HG03066 (cell line): ENCODE measurements around the gene PLA2G15.
A peak's percentile ranks its signal among the peaks of the same experiment; 100 is the strongest.

ENCODE experiments used
- ATAC-seq: cut with Tn5 transposase; IDR thresholded peaks from one replicate; pipeline ENCODE4 v1.9.1; 2021; ENCODE audit warnings: low read depth; ENCODE audit not compliant: unreplicated experiment

Gene PLA2G15

GRCh38 chr16:68291227-68291626 is 46.1 kb downstream of the PLA2G15 start:
- no peak for ATAC-seq

GRCh38 chr16:68292425-68292824 is 47.3 kb downstream of the PLA2G15 start:
- ATAC-seq = no peak

- no peak for ATAC-seq
Observed at GRCh38 chr16:68296291-68296690, 51.1 kb downstream of the PLA2G15 start.

GRCh38 chr16:68296693-68297092 is 51.5 kb downstream of the PLA2G15 start:
- no peak for ATAC-seq

- ATAC-seq = no peak
Observed at GRCh38 chr16:68297908-68298307, 52.7 kb downstream of the PLA2G15 start.

GRCh38 chr16:68298312-68298711 is 53.1 kb downstream of the PLA2G15 start:
- ATAC-seq = no peak

GRCh38 chr16:68298907-68299561 is 53.9 kb downstream of the PLA2G15 start:
- ATAC-seq = no peak

GRCh38 chr16:68299571-68300453 is 54.6 kb downstream of the PLA2G15 start:
- ATAC-seq = no peak

GRCh38 chr16:68300734-68301459 is 55.7 kb downstream of the PLA2G15 start:
- ATAC-seq = no peak

- no peak for ATAC-seq
Observed at GRCh38 chr16:68306633-68307032, 61.5 kb downstream of the PLA2G15 start.

- ATAC-seq = no peak
Observed at GRCh38 chr16:68309799-68310198, 64.6 kb downstream of the PLA2G15 start.

GRCh38 chr16:68310437-68310773 is 65.2 kb downstream of the PLA2G15 start:
- ATAC-seq = peak; percentile 32
